Endothelial cell of umbilical vein (primary cell): ENCODE measurements around the gene VCAN. TPM values are rescaled to one million over a fixed set of nuclear protein-coding genes. Genes with fewer than 3 reads are reported as not detected.

Source experiments
- BruUV-seq: library from RNA; stranded (reverse); fragments of 400-500 nt; replicated peaks from 2 replicates; lab custom pipeline; 2021; lab: Mats Ljungman, UMichigan
- CTCF ChIA-PET: fragments of 300-600, 350-600 bp; sonication (Branson Sonifier 250); formaldehyde crosslinking; loops from one replicate; lab custom pipeline; 2021; ENCODE audit warnings: antibody characterized with exemption, inconsistent platforms; lab: Charles Lee
- POLR2A ChIA-PET: fragments of 300-600, 350-600 bp; sonication (Branson Sonifier 250); formaldehyde crosslinking; loops from one replicate; lab custom pipeline; 2021; ENCODE audit warnings: antibody characterized with exemption, inconsistent platforms; lab: Charles Lee
- DNase-seq: peaks from one replicate; pipeline ENCODE4 v3.0.0-alpha.2; 2011; ENCODE audit warnings: low read depth, low spot score
- FAIRE-seq: peaks from 2 replicates; lab custom pipeline; 2011; peaks lifted over from hg19 to GRCh38; lab: Jason Lieb, UNC
- H2AFZ ChIP-seq: 2 replicates; pipeline ENCODE4 v1.6.0; 2012; ENCODE audit warnings: low read depth, low read length, control low read depth, inconsistent platforms
- H3K27ac ChIP-seq: 2 replicates; pipeline ENCODE4 v1.5.1; 2011; ENCODE audit warnings: low read depth, mild to moderate bottlenecking, control low read depth, low read length, moderate library complexity; ENCODE audit not compliant: insufficient read depth
- H3K27me3 ChIP-seq, 2 experiments: 2 replicates each; pipeline versions ENCODE4 v1.6.0 to v1.6.1; 2011; ENCODE audit warnings: low read length in 2 of 2, mixed read lengths in 1 of 2; ENCODE audit not compliant: control insufficient read depth in 2 of 2, insufficient read depth in 2 of 2
- H3K36me3 ChIP-seq, 2 experiments: 2 replicates in 1 of 2; 3 replicates in 1 of 2; pipeline ENCODE4 v1.5.1; 2011; ENCODE audit warnings: low read length in 2 of 2, mild to moderate bottlenecking in 1 of 2, moderate library complexity in 1 of 2; ENCODE audit not compliant: control insufficient read depth in 2 of 2, insufficient read depth in 2 of 2; ENCODE audit errors: extremely low read depth in 1 of 2
- H3K4me1 ChIP-seq: 3 replicates; pipeline ENCODE4 v1.5.1; 2011; ENCODE audit warnings: mild to moderate bottlenecking, low read length; ENCODE audit not compliant: control insufficient read depth, insufficient read depth; ENCODE audit errors: extremely low read depth
- H3K4me2 ChIP-seq: 2 replicates; pipeline ENCODE4 v1.6.1; 2011; ENCODE audit warnings: low read length, control low read depth, mixed read lengths; ENCODE audit not compliant: insufficient read depth
- H3K4me3 ChIP-seq, 3 experiments: fragments of 200-600 bp in 1 of 3; sonication (generic), shearing (Covaris generic) in 1 of 3; replicated peaks in 1 of 3; 2 replicates each; pipeline ENCODE4 v1.5.1; 2011 to 2016; ENCODE audit warnings: control low read depth in 3 of 3, low read length in 3 of 3, mild to moderate bottlenecking in 2 of 3, inconsistent platforms in 1 of 3, low read depth in 1 of 3, moderate library complexity in 1 of 3; ENCODE audit not compliant: insufficient read depth in 1 of 3
- H3K79me2 ChIP-seq: 2 replicates; pipeline ENCODE4 v1.6.0; 2012; ENCODE audit warnings: low read length, inconsistent platforms; ENCODE audit not compliant: control insufficient read depth, insufficient read depth
- H3K9ac ChIP-seq: replicated peaks from 2 replicates; pipeline ENCODE3; 2011; ENCODE audit warnings: low read length, control low read depth; ENCODE audit not compliant: insufficient read depth; ENCODE audit errors: extremely low read depth
- H3K9me1 ChIP-seq: replicated peaks from 3 replicates; pipeline ENCODE4 v1.6.0; 2011; ENCODE audit warnings: mild to moderate bottlenecking, low read length; ENCODE audit not compliant: control insufficient read depth, insufficient read depth; ENCODE audit errors: extremely low read depth
- H3K9me3 ChIP-seq: replicated peaks from 2 replicates; pipeline ENCODE4 v1.5.1; 2012; ENCODE audit warnings: low read length, inconsistent platforms; ENCODE audit not compliant: control insufficient read depth, insufficient read depth
- H4K20me1 ChIP-seq: replicated peaks from 2 replicates; pipeline ENCODE3; 2011; ENCODE audit warnings: mild to moderate bottlenecking, low read length; ENCODE audit not compliant: control insufficient read depth, insufficient read depth; ENCODE audit errors: extremely low read depth
- CTCF ChIP-seq, 2 donors: IDR thresholded peaks; 1 replicate in 1 of 2; 2 replicates in 1 of 2; pipeline ENCODE4 v1.5.1; 2011; ENCODE audit warnings: low read length in 2 of 2, mild to moderate bottlenecking in 2 of 2, moderate library complexity in 2 of 2, control low read depth in 1 of 2, inconsistent platforms in 1 of 2, low read depth in 1 of 2; ENCODE audit not compliant: insufficient read depth in 1 of 2; ENCODE audit errors: extremely low read depth in 1 of 2
- EZH2 ChIP-seq: IDR thresholded peaks from 2 replicates; pipeline ENCODE4 v1.6.1; 2012; ENCODE audit warnings: borderline replicate concordance, low read depth, mild to moderate bottlenecking, moderate library complexity, low read length, inconsistent platforms; ENCODE audit not compliant: severe bottlenecking
- FOS ChIP-seq: IDR thresholded peaks from 2 replicates; pipeline ENCODE4 v1.6.1; 2011; ENCODE audit warnings: mild to moderate bottlenecking, low read length, moderate library complexity, borderline replicate concordance; ENCODE audit not compliant: insufficient read depth
- GATA2 ChIP-seq: IDR thresholded peaks from 2 replicates; pipeline ENCODE4 v1.7.0; 2011; ENCODE audit warnings: low read depth, mild to moderate bottlenecking, moderate library complexity, mixed read lengths, low read length; ENCODE audit not compliant: insufficient read length, insufficient read depth
- JUN ChIP-seq: IDR thresholded peaks from 2 replicates; pipeline ENCODE4 v1.6.1; 2011; ENCODE audit warnings: borderline replicate concordance, low read depth; ENCODE audit not compliant: insufficient read length, insufficient read depth
- MAX ChIP-seq: IDR thresholded peaks from 2 replicates; pipeline ENCODE4 v1.6.1; 2011; ENCODE audit not compliant: insufficient read depth, insufficient read length
- MYC ChIP-seq: IDR thresholded peaks from one replicate; pipeline ENCODE4 v1.6.1; 2011; ENCODE audit warnings: mild to moderate bottlenecking, low read depth, low read length
- POLR2A ChIP-seq: IDR thresholded peaks from 2 replicates; pipeline ENCODE4 v1.6.1; 2012; ENCODE audit warnings: low read depth, mild to moderate bottlenecking, control low read depth, low read length
- POLR2AphosphoS5 ChIP-seq: IDR thresholded peaks from 2 replicates; pipeline ENCODE4 v1.6.1; 2012; ENCODE audit warnings: low read depth, mild to moderate bottlenecking, control low read depth, low read length, moderate library complexity; ENCODE audit not compliant: insufficient read depth
- dilution Hi-C: fragments of 300-500 bp; cut with MboI; formaldehyde crosslinking; loops from one replicate; pipeline ENCODE4 v1.15.0; 2019; ENCODE audit warnings: low sequenced_read_pairs; ENCODE audit not compliant: extremely low pct_ligation_motif_present
- intact Hi-C: fragments of 100-400 bp; cut with micrococcal nuclease; formaldehyde crosslinking; loops from one replicate; pipeline ENCODE4 v1.10.0; 2022
- polyA plus RNA-seq, 4 experiments: library from polyadenylated mRNA; depleted of rRNA in 3 of 4; stranded (reverse) in 3 of 4; unstranded in 1 of 4; fragments of >200 nt; gene quantifications; 2 replicates each; pipeline versions ENCODE4 v1.2.1 to v1.2.3, GENCODE V29; 2011 to 2012; ENCODE audit warnings: missing spikeins in 1 of 4
- total RNA-seq: library from RNA; stranded (reverse); gene quantifications from 2 replicates; pipeline ENCODE4 v1.2.3, GENCODE V29; 2021

The VCAN gene
- total and polyA plus RNA-seq, 2 donors (not counting 3 experiments of a cell fraction or from before 2014, with no cell fraction given): 0.35 to 1.2 TPM

GRCh38 chr5:83474161-83474796, 2.7 kb downstream of the VCAN start:
- Histone ChIP-seq H3K27ac (no peak overlapping the region), H3K4me3 (peak overlapping the region; percentile 48 to 73 (median 59)), H3K4me2 (peak overlapping the region; percentile 98), H2AFZ (peak overlapping the region; percentile 100), H3K36me3 (no peaks in the 10 kb centered on the region), H3K9ac (peak overlapping the region; percentile 17), H3K9me3 (no peaks in the 10 kb centered on the region), H4K20me1 (no peaks in the 10 kb centered on the region), H3K27me3 (peaks cover 48 to 72% of the 10 kb centered on the region in 2 experiments), H3K79me2 (no peaks in the 10 kb centered on the region), H3K9me1 (no peaks in the 10 kb centered on the region), H3K4me1 (peaks cover 35% of the 10 kb centered on the region)
- BruUV-seq: no TSS peak
- POLR2A ChIA-PET: no interaction called here
- dilution Hi-C loops: no loop called here
- CTCF ChIA-PET: interaction anchor here (0.7 to 1.5 kb wide), 6 partner anchors 81 to 1163 kb away, joined by 3 to 9 read pairs (median 4); no protein-coding TSS in a partner anchor
- intact Hi-C loops: loop anchor here (5.0 kb wide), 2 partner anchors 377 to 1067 kb away; no protein-coding TSS in a partner anchor
- DNase-seq (no peak), FAIRE-seq (no peak)
- no peak for TF ChIP-seq EZH2
- no peak for TF ChIP-seq POLR2AphosphoS5
- TF ChIP-seq CTCF (IDR thresholded peaks at IDR 0.05; ENCODE audit: extremely low read depth in 1 of 2, insufficient read depth in 1 of 2, low read depth in 1 of 2, low read length in 2 of 2): no peak
- no peak for TF ChIP-seq GATA2
- no peak for TF ChIP-seq POLR2A
- TF ChIP-seq MAX: no peak
- TF ChIP-seq FOS: no peak
- TF ChIP-seq MYC: no peak
- TF ChIP-seq JUN: no peak
